Measurements from ENCODE around the gene UCK2.

GRCh38 chr1:165890684-165891083, 63.3 kb downstream of the UCK2 start:
- TF ChIP-seq ETS1 (IDR thresholded peaks at IDR 0.05): no peak
- peak; percentile 27 for TF ChIP-seq EZH2phosphoT487 (IDR thresholded peaks at IDR 0.05; ENCODE audit: unreplicated experiment)
- TF ChIP-seq CTCF (conservative IDR thresholded peaks at IDR 0.05; ENCODE audit: low read depth in 2 of 2): no peak
- no peak for TF ChIP-seq POLR2AphosphoS5 (IDR thresholded peaks at IDR 0.05; ENCODE audit: low read depth)
- TF ChIP-seq REST (IDR thresholded peaks at IDR 0.05; ENCODE audit: unreplicated experiment): no peak
